WTC11 (cell line): ENCODE measurements around the gene CFDP1. TPM values are rescaled to one million over a fixed set of nuclear protein-coding genes. Genes with fewer than 3 reads are reported as not detected.

ENCODE experiments used
- ATAC-seq: fragments of 200-7000 bp; cut with Tn5 transposase; 2 replicates; pipeline ENCODE4 v1.10.0; 2021; ENCODE audit warnings: mild to moderate bottlenecking, moderate library complexity
- CTCF ChIA-PET: fragments of 300-600 bp; sonication (Branson Sonifier 250); formaldehyde crosslinking; loops from one replicate; lab custom pipeline; 2021; ENCODE audit warnings: antibody characterized with exemption; lab: Charles Lee
- POLR2A ChIA-PET: fragments of 350-600 bp; sonication (Branson Sonifier 250); formaldehyde crosslinking; loops from one replicate; lab custom pipeline; 2021; ENCODE audit warnings: antibody characterized with exemption; lab: Charles Lee
- DNase-seq: peaks from one replicate; pipeline ENCODE4 v3.0.0; 2021; ENCODE audit warnings: low spot score
- H3K27ac Mint-ChIP-seq: 2 replicates; pipeline ENCODE4 v1.8.0; 2021; ENCODE audit warnings: mixed read lengths
- H3K27me3 Mint-ChIP-seq: 2 replicates; pipeline ENCODE4 v1.8.0; 2021; ENCODE audit warnings: low read depth, mild to moderate bottlenecking, moderate library complexity, mixed read lengths
- H3K36me3 Mint-ChIP-seq: 2 replicates; pipeline ENCODE4 v1.8.0; 2021; ENCODE audit warnings: mixed read lengths
- H3K4me1 Mint-ChIP-seq: 2 replicates; pipeline ENCODE4 v1.8.0; 2022; ENCODE audit warnings: mixed read lengths
- H3K4me3 Mint-ChIP-seq: 2 replicates; pipeline ENCODE4 v1.8.0; 2021; ENCODE audit warnings: mild to moderate bottlenecking, moderate library complexity, mixed read lengths
- H3K9me3 Mint-ChIP-seq: 2 replicates; pipeline ENCODE4 v1.8.0; 2021; ENCODE audit warnings: mixed read lengths
- ATF3 ChIP-seq: sonication (generic); formaldehyde crosslinking; conservative IDR thresholded peaks from 2 replicates; pipeline ENCODE4 v1.8.1; 2022; ENCODE audit warnings: mild to moderate bottlenecking, missing genetic modification reagents
- CTCF ChIP-seq: fragments of 200-600 bp; IDR thresholded peaks from 2 replicates; pipeline ENCODE4 v1.8.0; 2022; ENCODE audit warnings: antibody characterized with exemption
- ELF4 ChIP-seq: sonication (generic); formaldehyde crosslinking; IDR thresholded peaks from 2 replicates; pipeline ENCODE4 v1.8.1; 2022; ENCODE audit warnings: low read depth, mild to moderate bottlenecking, moderate library complexity, missing genetic modification reagents
- FOXJ3 ChIP-seq: sonication (generic); formaldehyde crosslinking; IDR thresholded peaks from 2 replicates; pipeline ENCODE4 v1.9.0; 2021; ENCODE audit warnings: missing genetic modification reagents, mild to moderate bottlenecking, borderline replicate concordance
- GRHL2 ChIP-seq: fragments of 250-450 bp; sonication (Bioruptor Pico); IDR thresholded peaks from 2 replicates; pipeline ENCODE4 v1.8.0; 2022; ENCODE audit warnings: mild to moderate bottlenecking, moderate library complexity; ENCODE audit not compliant: insufficient replicate concordance, severe bottlenecking
- IRF1 ChIP-seq: sonication (generic); formaldehyde crosslinking; IDR thresholded peaks from 2 replicates; pipeline ENCODE4 v1.8.0; 2023; ENCODE audit warnings: missing genetic modification reagents
- KAT7 ChIP-seq: sonication (generic); formaldehyde crosslinking; IDR thresholded peaks from 2 replicates; pipeline ENCODE4 v1.8.1; 2023; ENCODE audit warnings: missing genetic modification reagents, mild to moderate bottlenecking, borderline replicate concordance
- NFYB ChIP-seq: sonication (generic); formaldehyde crosslinking; conservative IDR thresholded peaks from 2 replicates; pipeline ENCODE4 v1.8.0; 2022; ENCODE audit warnings: low read depth, missing genetic modification reagents
- SOX15 ChIP-seq: fragments of 250-450 bp; sonication (Bioruptor Pico); IDR thresholded peaks from 2 replicates; pipeline ENCODE4 v1.9.0; 2021; ENCODE audit warnings: mild to moderate bottlenecking
- ZNF138 ChIP-seq: sonication (generic); formaldehyde crosslinking; conservative IDR thresholded peaks from 2 replicates; pipeline ENCODE4 v1.8.1; 2022; ENCODE audit warnings: mild to moderate bottlenecking, moderate library complexity, missing genetic modification reagents
- ZNF263 ChIP-seq: sonication (generic); formaldehyde crosslinking; IDR thresholded peaks from 2 replicates; pipeline ENCODE4 v1.8.1; 2022; ENCODE audit warnings: low read depth, mild to moderate bottlenecking, moderate library complexity, missing genetic modification reagents
- ZNF423 ChIP-seq: fragments of 250-450 bp; sonication (Bioruptor Pico); IDR thresholded peaks from 2 replicates; pipeline ENCODE4 v2.1.2; 2022; ENCODE audit warnings: mild to moderate bottlenecking, moderate library complexity
- ZSCAN18 ChIP-seq: fragments of 250-450 bp; sonication (Bioruptor Pico); IDR thresholded peaks from 2 replicates; pipeline ENCODE4 v2.1.2; 2022; ENCODE audit warnings: mild to moderate bottlenecking, moderate library complexity
- total RNA-seq: library from RNA; stranded (reverse); gene quantifications from 3 replicates; pipeline ENCODE4 v1.2.3, GENCODE V29; 2021
- TF ChIP-seq, protein P1 (sequence below): fragments of 250-450 bp; sonication (Bioruptor Pico); IDR thresholded peaks from 2 replicates; pipeline ENCODE4 v1.9.0; 2021; ENCODE audit warnings: mild to moderate bottlenecking, borderline replicate concordance
- TF ChIP-seq, protein P2 (sequence below): fragments of 250-450 bp; sonication (Bioruptor Pico); IDR thresholded peaks from 2 replicates; pipeline ENCODE4 v1.8.0; 2021; ENCODE audit warnings: mild to moderate bottlenecking

Gene CFDP1
- total RNA-seq, 1 experiment from 2014 or later, result 79.2 TPM

DNA sequence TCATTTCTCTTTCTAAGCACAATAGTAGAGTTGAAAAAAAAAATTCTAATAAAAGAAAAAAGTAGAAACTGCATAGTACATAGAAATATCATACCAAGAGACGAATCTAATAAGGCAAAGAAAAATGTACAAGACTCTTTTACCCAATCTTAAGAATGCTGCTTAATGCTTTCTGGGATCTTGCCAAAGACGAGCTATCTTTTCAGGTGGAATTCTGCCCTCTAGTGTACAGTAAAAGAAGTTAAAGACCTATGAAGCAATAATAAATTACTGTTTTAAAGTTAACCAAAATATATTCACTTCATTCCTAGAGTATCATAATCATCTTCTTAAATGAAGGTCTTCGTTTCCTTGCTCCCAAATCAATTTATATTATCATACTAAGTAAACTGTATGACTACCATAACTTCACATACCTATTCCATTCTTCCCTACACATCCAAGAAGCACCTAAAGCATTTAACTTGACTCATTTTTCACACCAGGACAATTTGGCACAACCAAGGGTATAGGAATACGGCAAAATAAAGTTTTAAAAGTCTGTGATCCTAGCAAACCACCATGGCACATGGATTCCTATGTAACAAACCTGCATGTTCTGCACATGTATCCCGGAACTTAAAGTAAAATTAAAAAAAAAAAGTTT, 47.7 kb downstream of the CFDP1 start:
- Mint-ChIP-seq H3K4me3 (no peak overlapping the region), H3K9me3 (no peaks in the 10 kb centered on the region), H3K36me3 (peaks cover 14% of the 10 kb centered on the region; the same call in 1 of the 2 replicates), H3K27ac (peak overlapping the region; percentile 5; the same call in 1 of the 2 replicates), H3K27me3 (no peaks in the 10 kb centered on the region), H3K4me1 (no peaks in the 10 kb centered on the region)
- ChIA-PET POLR2A (interaction anchor here (1.0 kb wide), 2 partner anchors 19 to 186 kb away, joined by 3 read pairs; no protein-coding TSS in a partner anchor), CTCF (interaction anchor here (0.5 to 3.6 kb wide), 54 partner anchors 9 to 401 kb away, joined by 3 to 47 read pairs (median 4); partner anchors contain the start of genes CHST5, CHST6 and WDR59)
- TF ChIP-seq CTCF, result peak; percentile 52
- TF ChIP-seq, protein P1, sequence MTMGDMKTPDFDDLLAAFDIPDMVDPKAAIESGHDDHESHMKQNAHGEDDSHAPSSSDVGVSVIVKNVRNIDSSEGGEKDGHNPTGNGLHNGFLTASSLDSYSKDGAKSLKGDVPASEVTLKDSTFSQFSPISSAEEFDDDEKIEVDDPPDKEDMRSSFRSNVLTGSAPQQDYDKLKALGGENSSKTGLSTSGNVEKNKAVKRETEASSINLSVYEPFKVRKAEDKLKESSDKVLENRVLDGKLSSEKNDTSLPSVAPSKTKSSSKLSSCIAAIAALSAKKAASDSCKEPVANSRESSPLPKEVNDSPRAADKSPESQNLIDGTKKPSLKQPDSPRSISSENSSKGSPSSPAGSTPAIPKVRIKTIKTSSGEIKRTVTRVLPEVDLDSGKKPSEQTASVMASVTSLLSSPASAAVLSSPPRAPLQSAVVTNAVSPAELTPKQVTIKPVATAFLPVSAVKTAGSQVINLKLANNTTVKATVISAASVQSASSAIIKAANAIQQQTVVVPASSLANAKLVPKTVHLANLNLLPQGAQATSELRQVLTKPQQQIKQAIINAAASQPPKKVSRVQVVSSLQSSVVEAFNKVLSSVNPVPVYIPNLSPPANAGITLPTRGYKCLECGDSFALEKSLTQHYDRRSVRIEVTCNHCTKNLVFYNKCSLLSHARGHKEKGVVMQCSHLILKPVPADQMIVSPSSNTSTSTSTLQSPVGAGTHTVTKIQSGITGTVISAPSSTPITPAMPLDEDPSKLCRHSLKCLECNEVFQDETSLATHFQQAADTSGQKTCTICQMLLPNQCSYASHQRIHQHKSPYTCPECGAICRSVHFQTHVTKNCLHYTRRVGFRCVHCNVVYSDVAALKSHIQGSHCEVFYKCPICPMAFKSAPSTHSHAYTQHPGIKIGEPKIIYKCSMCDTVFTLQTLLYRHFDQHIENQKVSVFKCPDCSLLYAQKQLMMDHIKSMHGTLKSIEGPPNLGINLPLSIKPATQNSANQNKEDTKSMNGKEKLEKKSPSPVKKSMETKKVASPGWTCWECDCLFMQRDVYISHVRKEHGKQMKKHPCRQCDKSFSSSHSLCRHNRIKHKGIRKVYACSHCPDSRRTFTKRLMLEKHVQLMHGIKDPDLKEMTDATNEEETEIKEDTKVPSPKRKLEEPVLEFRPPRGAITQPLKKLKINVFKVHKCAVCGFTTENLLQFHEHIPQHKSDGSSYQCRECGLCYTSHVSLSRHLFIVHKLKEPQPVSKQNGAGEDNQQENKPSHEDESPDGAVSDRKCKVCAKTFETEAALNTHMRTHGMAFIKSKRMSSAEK (CRISPR knock-in tag), result no peak
- ATAC-seq (peak; percentile 28; the same call in 1 of the 2 replicates), DNase-seq (no peak)

GRCh38 chr16:75383141-75383540, 50.2 kb downstream of the CFDP1 start:
- TF ChIP-seq NFYB (CRISPR knock-in tag) (no peak), ZNF263 (CRISPR knock-in tag) (no peak), ZSCAN18 (no peak), ELF4 (CRISPR knock-in tag) (no peak), ATF3 (no peak), GRHL2 (no peak), IRF1 (CRISPR knock-in tag) (no peak), ZNF423 (CRISPR knock-in tag) (no peak), KAT7 (CRISPR knock-in tag) (no peak), FOXJ3 (CRISPR knock-in tag) (no peak), SOX15 (no peak), ZNF138 (CRISPR knock-in tag) (no peak)
- TF ChIP-seq, protein P2, sequence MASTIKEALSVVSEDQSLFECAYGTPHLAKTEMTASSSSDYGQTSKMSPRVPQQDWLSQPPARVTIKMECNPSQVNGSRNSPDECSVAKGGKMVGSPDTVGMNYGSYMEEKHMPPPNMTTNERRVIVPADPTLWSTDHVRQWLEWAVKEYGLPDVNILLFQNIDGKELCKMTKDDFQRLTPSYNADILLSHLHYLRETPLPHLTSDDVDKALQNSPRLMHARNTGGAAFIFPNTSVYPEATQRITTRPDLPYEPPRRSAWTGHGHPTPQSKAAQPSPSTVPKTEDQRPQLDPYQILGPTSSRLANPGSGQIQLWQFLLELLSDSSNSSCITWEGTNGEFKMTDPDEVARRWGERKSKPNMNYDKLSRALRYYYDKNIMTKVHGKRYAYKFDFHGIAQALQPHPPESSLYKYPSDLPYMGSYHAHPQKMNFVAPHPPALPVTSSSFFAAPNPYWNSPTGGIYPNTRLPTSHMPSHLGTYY (CRISPR knock-in tag), result no peak
- H3K9me3 Mint-ChIP-seq, result no peaks in the 10 kb centered on the region
- no peak for ATAC-seq
- no peaks in the 10 kb centered on the region for H3K27me3 Mint-ChIP-seq
- H3K4me1 Mint-ChIP-seq, result peaks cover 4% of the 10 kb centered on the region
- no peak for DNase-seq
- H3K4me3 Mint-ChIP-seq, result no peak overlapping the region
- POLR2A ChIA-PET, result no interaction called here
- CTCF ChIA-PET, result no interaction called here
- H3K36me3 Mint-ChIP-seq, result 0 out of 2 replicates have a peak, but pooled peaks cover 4% of the 10 kb centered on the region
- H3K27ac Mint-ChIP-seq, result no peak overlapping the region
